Mucosa of stomach (tissue), 1 donor: ENCODE data around the gene TRMT44.

ENCODE experiments used
- H3K27me3 ChIP-seq: one replicate; pipeline ENCODE4 v1.7.0; 2013; ENCODE audit warnings: mild to moderate bottlenecking, low read length; ENCODE audit not compliant: control insufficient read depth, insufficient read depth
- H3K36me3 ChIP-seq: one replicate; pipeline ENCODE4 v1.7.0; 2013; ENCODE audit warnings: low read length; ENCODE audit not compliant: control insufficient read depth, insufficient read depth
- H3K4me1 ChIP-seq: one replicate; pipeline ENCODE4 v1.7.0; 2013; ENCODE audit warnings: mild to moderate bottlenecking, low read length; ENCODE audit not compliant: control insufficient read depth, insufficient read depth
- H3K4me3 ChIP-seq: one replicate; pipeline ENCODE4 v1.7.0; 2013; ENCODE audit warnings: low read length
- H3K9ac ChIP-seq: one replicate; pipeline ENCODE4 v1.7.0; 2013; ENCODE audit warnings: mild to moderate bottlenecking, low read length, moderate library complexity
- H3K9me3 ChIP-seq: one replicate; pipeline ENCODE4 v1.7.0; 2013; ENCODE audit warnings: mild to moderate bottlenecking, low read length, moderate library complexity; ENCODE audit not compliant: control insufficient read depth
- donor health status: Pancreatic carcinoma.

Gene TRMT44

DNA sequence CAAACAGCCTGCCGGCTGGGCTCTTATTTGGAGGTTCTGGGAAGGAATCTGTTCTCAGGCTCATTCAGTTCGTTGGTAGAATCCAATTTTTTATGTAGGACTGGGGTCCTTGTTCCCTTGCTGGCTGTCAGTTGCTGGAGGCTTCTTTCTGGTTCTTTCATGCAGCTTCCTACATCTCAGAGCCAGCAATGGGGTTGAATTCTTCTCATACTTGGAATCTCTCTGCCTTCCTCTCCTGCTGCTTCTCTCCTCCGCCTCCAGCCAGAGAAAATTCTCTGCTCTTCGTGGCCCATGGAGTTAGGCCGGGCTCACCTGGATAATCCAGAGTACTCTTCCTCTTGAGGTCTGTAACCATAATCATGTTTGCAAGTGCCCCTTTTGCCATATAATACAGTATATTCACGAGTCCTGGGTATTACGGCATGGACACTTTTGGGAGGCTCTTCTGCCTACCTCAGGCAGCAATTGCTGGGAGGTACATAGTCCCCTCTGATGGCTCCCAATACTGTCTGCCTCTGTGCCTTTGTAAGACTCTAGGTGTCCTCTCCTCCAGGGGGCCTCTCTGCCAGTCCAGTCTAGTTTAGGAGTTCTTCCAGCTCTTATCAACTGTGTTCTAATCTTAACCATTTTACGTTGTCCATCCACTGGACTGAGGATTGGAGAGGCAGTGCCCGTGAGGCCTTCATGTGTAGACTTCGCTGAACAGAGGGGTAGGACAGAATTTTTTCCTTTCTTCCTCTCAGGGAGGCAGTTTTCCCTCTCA is 2.2 kb downstream of the TRMT44 start:
- H3K27me3 ChIP-seq = no peaks in the 10 kb centered on the region
- H3K4me1 ChIP-seq = peaks cover 39% of the 10 kb centered on the region
- H3K36me3 ChIP-seq = no peaks in the 10 kb centered on the region
- H3K9ac ChIP-seq = peak overlapping the region; percentile 2
- no peak overlapping the region for H3K4me3 ChIP-seq
- H3K9me3 ChIP-seq = no peaks in the 10 kb centered on the region

DNA sequence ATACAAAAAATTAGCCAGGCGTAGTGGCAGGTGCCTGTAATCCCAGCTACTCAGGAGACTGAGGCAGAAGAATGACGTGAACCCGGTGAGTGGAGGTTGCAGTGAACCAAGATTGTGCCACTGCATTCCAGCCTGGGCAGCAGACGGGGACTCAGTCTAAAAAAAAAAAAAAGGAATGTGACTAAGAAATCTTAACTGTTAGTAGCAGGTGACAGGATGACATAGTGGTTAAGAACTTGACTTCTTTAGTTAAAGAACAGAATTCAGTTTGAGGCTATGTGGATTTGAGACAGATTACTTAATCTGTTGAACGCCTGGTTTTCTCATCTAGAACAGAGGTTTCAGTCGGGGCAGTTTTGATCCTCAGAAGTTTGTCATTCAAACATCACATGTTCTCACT is 3.2 kb downstream of the TRMT44 start:
- Histone ChIP-seq H3K27me3 (no peaks in the 10 kb centered on the region), H3K4me3 (no peak overlapping the region), H3K36me3 (no peaks in the 10 kb centered on the region)

DNA sequence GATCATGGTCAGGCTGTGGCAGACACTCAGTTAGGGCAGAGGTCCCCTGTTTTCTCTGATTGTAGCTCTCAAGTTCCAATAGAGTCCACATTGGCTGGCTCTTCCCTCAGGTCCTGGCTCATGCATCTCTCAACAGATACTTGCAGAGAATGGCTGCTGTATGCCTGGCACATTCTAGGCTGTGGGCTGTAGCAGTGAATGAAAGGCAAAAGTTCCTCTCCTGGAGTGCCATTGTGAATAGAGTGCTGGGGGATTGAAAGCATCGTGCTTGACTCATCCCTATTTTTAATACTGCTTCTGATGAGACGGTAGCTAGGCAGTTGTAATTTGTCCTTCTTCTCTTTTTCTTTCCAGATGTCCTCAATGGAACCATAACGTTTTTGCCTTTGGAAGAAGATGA is 5.5 kb downstream of the TRMT44 start:
- Histone ChIP-seq H3K27me3 (no peaks in the 10 kb centered on the region), H3K4me3 (no peak overlapping the region), H3K36me3 (no peaks in the 10 kb centered on the region), H3K9ac (no peak overlapping the region), H3K4me1 (peaks cover 26% of the 10 kb centered on the region), H3K9me3 (no peaks in the 10 kb centered on the region)

More for the DNA sequence above, 3.2 kb downstream of the TRMT44 start:
- Histone ChIP-seq H3K4me1 (peaks cover 30% of the 10 kb centered on the region), H3K9ac (no peak overlapping the region), H3K9me3 (no peaks in the 10 kb centered on the region)

DNA sequence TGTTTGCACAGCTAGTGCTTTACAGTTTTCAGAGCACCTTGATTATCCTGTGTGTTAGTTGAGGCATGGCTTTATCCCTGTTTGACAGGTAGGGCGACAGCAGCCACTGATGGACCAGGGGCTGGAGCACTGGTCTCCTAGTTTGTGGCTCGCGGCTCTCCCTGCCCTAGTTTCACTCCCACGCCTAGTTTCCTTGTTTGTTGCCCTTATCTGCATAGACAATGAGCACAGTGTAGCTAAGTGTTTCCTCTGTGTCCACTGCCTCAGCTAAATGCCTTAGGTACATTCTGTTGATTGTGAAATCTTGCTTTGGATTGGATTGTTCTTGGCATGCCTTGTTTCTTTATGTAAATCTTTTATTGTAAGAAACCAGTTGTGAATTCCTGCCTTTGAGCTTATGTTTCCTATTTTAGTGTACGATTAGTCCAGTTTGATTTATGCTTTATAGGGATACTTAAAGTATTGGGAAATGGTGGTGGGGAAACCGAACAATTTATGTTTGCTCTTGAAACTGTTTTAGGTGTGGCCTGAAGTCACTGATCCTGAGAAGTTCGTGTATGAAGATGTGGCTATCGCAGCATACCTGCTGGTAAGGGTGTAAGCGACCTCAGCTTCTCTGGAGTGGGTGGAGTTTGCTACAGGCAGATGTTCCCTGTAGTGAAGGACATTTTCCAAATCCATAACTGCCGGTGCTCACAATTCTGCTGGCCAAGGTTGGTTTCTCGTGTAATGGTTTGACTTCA is 11.0 kb downstream of the TRMT44 start:
- Histone ChIP-seq H3K36me3 (peaks cover 22% of the 10 kb centered on the region), H3K4me3 (peak overlapping the region; percentile 10), H3K9ac (peak overlapping the region; percentile 66), H3K9me3 (no peaks in the 10 kb centered on the region), H3K27me3 (no peaks in the 10 kb centered on the region), H3K4me1 (peaks cover 23% of the 10 kb centered on the region)

DNA sequence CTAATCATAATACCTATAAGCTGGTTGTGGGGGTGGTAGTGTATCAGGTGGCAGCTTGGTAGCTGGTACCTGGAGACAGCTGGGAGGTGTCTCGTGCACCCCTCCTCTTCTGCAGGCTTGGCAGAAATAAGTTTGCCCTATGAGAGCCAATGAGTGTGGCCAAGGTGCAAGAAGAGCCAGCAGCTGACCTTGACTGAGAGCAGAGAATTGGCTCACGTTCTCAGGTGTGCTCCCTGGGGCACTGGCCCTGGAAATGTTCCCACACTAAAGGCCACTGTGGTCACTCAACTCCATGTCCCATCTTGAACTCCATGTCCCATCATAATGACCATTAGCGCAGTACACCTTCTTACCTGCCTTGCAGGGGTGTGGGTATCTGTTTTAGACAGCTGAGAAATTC is 13.4 kb downstream of the TRMT44 start:
- no peaks in the 10 kb centered on the region for H3K27me3 ChIP-seq
- peaks cover 23% of the 10 kb centered on the region for H3K4me1 ChIP-seq
- H3K9me3 ChIP-seq = no peaks in the 10 kb centered on the region
- peaks cover 22% of the 10 kb centered on the region for H3K36me3 ChIP-seq
- no peak overlapping the region for H3K9ac ChIP-seq
- H3K4me3 ChIP-seq = no peak overlapping the region

DNA sequence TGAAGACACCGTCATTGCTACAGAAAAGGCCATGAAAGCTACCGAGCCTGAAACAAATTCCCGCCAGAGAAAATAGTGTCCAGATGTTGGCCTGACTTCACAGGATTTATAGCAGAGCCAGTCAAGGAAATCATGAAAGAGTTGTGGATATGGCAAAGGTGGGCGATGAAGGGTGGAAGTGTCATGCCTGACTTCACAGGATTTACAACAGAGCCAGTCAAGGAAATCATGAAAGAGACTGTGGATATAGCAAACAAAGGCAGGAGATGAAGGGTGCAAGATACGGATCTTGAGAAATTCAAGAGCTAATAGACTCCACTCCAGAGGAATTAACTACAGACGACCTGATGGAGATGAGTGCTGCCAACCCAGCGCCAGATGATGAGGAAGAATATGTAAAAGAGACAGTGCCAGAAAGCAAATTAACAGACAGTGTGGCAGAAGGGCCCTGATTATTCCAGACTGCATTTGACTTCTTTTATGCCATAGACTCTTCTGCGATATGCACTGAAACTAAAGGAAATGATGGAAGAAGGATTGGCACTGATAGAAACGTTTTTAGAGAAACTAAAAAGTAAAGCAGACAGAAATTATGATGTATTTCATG is 17.2 kb downstream of the TRMT44 start:
- H3K4me3 ChIP-seq = no peak overlapping the region
- no peaks in the 10 kb centered on the region for H3K9me3 ChIP-seq
- H3K4me1 ChIP-seq = peaks cover 3% of the 10 kb centered on the region
- H3K9ac ChIP-seq = no peak overlapping the region
- peaks cover 17% of the 10 kb centered on the region for H3K36me3 ChIP-seq
- no peaks in the 10 kb centered on the region for H3K27me3 ChIP-seq

DNA sequence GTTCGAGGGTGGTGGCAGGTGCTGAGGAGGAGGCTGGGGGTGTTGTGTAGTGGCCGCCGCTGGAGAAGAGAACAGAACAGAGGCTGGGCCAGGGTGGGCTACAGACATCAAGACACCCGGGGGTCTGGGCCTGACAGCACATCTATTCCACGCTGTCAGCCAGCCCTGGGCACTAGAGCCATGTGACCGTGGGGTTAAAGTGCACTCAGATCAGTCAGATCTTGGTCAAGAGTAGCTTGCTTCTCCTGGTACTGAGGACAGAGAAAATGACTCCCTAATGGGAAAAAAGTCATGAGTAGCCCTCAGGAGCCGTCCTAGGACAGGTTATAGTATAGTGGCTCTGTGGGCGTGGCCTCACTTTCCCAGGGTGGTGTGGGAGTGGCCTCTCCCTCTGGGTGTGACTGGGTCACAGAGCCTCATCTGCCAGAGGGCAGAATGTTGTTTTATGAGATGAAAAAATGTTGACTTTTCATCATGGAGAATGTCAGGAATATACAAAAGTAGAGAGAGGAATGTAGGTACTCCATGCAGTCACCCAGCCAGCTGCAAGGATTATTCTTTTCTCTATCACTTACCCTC is 19.4 kb downstream of the TRMT44 start:
- Histone ChIP-seq H3K4me3 (no peak overlapping the region), H3K4me1 (no peaks in the 10 kb centered on the region), H3K27me3 (no peaks in the 10 kb centered on the region), H3K9ac (no peak overlapping the region), H3K36me3 (peaks cover 3% of the 10 kb centered on the region), H3K9me3 (no peaks in the 10 kb centered on the region)

DNA sequence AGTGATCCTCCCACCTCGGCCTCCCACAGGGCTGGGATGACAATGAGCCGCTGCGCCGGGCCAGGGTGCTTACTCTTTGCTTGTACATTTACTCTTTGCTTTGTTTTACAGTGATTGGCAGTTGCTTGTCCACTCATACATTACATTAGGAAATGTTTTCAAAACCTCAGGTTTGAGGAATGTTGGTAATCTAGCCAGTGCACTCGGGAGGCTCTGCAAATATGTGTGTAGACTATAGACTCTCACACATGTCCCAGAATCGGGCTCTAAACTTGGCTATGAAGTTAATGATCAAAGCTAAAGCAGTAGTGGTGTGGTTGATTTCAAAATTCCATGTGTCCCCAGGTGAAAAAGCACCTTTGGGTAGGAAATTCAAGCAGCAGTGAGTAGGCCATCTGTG is 20.5 kb downstream of the TRMT44 start:
- H3K9me3 ChIP-seq = no peaks in the 10 kb centered on the region
- peaks cover 4% of the 10 kb centered on the region for H3K36me3 ChIP-seq
- no peak overlapping the region for H3K4me3 ChIP-seq
- no peak overlapping the region for H3K9ac ChIP-seq
- H3K4me1 ChIP-seq = no peaks in the 10 kb centered on the region
- H3K27me3 ChIP-seq = no peaks in the 10 kb centered on the region

DNA sequence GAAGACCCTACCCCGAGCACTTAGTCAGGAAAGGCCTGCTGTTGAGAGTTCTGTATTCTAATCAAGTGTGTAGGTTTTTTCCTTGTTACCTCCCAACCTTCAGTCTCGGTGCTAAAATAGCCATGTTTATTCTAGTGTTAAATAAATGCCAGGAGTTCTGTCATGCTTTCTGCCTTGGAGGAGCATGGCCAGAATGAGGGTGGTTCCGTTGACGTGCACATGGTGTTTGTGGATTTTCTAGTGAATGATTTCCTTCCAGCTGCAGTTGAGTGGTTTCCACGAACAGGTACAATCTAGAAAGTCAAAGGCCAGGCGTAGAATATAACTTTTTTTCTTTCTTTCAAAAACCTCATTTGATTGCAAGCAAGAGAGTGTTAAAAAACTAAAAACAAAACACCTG is 21.0 kb downstream of the TRMT44 start:
- H3K9me3 ChIP-seq = no peaks in the 10 kb centered on the region
- H3K9ac ChIP-seq = no peak overlapping the region
- H3K27me3 ChIP-seq = no peaks in the 10 kb centered on the region
- H3K36me3 ChIP-seq = peaks cover 4% of the 10 kb centered on the region
- no peaks in the 10 kb centered on the region for H3K4me1 ChIP-seq
- H3K4me3 ChIP-seq = no peak overlapping the region

DNA sequence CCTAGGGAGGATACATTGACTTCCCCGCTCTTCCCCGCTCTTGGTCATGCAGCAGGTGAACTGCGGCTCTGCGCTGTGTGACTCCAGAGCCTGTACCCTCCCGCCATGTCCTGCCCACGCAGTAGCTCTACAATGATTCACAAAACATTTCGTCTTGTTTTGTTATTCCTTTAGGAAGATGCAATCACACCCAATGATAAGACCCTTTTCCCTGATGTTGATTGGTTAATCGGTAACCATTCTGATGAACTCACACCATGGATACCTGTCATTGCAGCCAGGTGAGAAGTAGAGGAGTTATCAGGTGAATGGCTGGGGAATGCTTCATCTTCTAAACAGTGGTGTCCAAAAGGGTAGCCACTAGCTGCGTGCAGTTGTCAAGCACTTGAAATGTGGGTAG is 23.2 kb downstream of the TRMT44 start:
- Histone ChIP-seq H3K36me3 (peaks cover 14% of the 10 kb centered on the region), H3K27me3 (no peaks in the 10 kb centered on the region), H3K9me3 (no peaks in the 10 kb centered on the region), H3K9ac (no peak overlapping the region), H3K4me1 (no peaks in the 10 kb centered on the region), H3K4me3 (no peak overlapping the region)

DNA sequence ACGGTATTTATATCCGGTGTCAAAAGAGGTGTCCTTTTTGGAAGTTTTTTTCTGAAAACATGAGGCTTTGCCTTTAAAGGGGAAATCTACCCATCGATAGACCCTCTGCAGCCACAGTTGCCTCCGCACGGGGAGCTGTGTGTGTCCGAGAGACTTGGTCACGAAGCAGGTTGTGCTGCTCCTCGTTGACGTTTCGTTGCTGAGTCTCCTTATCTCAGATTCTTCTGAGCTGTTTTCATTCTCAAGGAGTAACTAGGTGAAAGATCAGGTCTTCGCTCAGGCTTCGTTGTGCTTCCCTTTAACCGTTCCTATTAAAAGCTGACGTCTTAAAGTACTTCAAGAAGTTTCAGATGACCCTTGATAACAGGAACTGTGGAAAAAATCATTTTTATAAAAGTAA is 23.8 kb downstream of the TRMT44 start:
- no peak overlapping the region for H3K9ac ChIP-seq
- H3K27me3 ChIP-seq = no peaks in the 10 kb centered on the region
- peaks cover 14% of the 10 kb centered on the region for H3K36me3 ChIP-seq
- no peaks in the 10 kb centered on the region for H3K9me3 ChIP-seq
- no peak overlapping the region for H3K4me3 ChIP-seq
- H3K4me1 ChIP-seq = no peaks in the 10 kb centered on the region
